Measurements from ENCODE around the gene RPL7L1. TPM values are rescaled to one million over a fixed set of nuclear protein-coding genes. Genes with fewer than 3 reads are reported as not detected.

RPL7L1 gene
- total and polyA plus RNA-seq, 2 of the 13 experiments (the other 11 are each of a cell fraction or from before 2014, with no cell fraction given): 51.6 to 179 TPM

DNA sequence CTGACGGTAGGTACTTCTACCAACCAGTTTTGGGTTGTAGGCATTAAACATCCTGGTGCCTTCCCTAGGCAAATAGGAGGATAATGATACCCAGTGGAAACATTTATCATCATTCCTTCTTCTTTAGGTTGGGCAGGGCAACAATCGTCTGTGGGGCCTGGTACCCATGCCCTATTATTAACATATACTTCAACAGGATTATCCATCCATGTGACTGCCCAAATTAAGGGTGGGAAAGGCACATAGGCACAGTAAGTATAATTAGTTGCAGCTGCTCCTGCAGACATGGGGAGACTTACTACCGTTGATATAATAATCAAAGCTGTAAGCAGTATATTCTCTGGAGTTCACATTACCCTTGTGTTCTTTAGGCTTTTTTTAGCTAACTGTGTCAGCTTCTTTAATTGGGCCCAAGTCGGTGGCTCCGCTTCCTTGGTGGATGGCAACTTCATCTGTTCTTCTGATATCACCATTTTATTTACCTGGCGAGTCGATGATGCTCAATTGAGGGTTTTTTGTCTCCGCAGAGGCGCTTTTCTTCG is 16.8 kb downstream of the RPL7L1 start:
- no peak overlapping the region for H2AFZ ChIP-seq (ENCODE audit: low read length)
- H3K27ac ChIP-seq (ENCODE audit: extremely low read length, insufficient read depth, low read length): no peak overlapping the region
- intact Hi-C loops (cut with micrococcal nuclease; ENCODE audit: unreplicated experiment) (no loop called here), in situ Hi-C loops (cut with HindIII; ENCODE audit: extremely low pct_ligation_motif_present, low pct_unique_long_range_greater_than_20kb) (no loop called here)
- H3K79me2 ChIP-seq (ENCODE audit: insufficient read depth, low read length): no peaks in the 10 kb centered on the region
- DNase-seq (ENCODE audit: low spot score) (no peak), ATAC-seq (no peak), FAIRE-seq (no peak)
- H3K27me3 ChIP-seq (ENCODE audit: control insufficient read depth in 1 of 2, insufficient read depth in 2 of 2, low read length in 2 of 2): no peaks in the 10 kb centered on the region
- TF ChIP-seq KDM5B (CRISPR knock-in tag; IDR thresholded peaks at IDR 0.05; ENCODE audit: borderline replicate concordance): no peak
- TF ChIP-seq RXRA (CRISPR knock-in tag; IDR thresholded peaks at IDR 0.05): no peak
- no peak for TF ChIP-seq ZSCAN20 (CRISPR knock-in tag; IDR thresholded peaks at IDR 0.05; ENCODE audit: borderline replicate concordance)
- TF ChIP-seq CBX1 (IDR thresholded peaks at IDR 0.05; ENCODE audit: low read depth): no peak
- TF ChIP-seq SOX6 (IDR thresholded peaks at IDR 0.05): no peak
- TF ChIP-seq SOX6 (CRISPR knock-in tag; IDR thresholded peaks at IDR 0.05): no peak
- no peak for TF ChIP-seq POGZ (CRISPR knock-in tag; IDR thresholded peaks at IDR 0.05)
- TF ChIP-seq GLI4 (CRISPR knock-in tag; IDR thresholded peaks at IDR 0.05; ENCODE audit: borderline replicate concordance): no peak
- no TSS peak for BruUV-seq (replicated peaks)
- WGBS (ENCODE audit: low lambda C conversion rate): 63% methylated on average over 10 of the region's 10 CpGs
- H3K4me1 ChIP-seq (ENCODE audit: insufficient read depth, low read length): peaks cover 35% of the 10 kb centered on the region
- no peaks in the 10 kb centered on the region for H4K20me1 ChIP-seq (ENCODE audit: insufficient read depth, low read length)
- H3K9ac ChIP-seq (ENCODE audit: insufficient read depth, low read depth, low read length): no peak overlapping the region
- H3K4me2 ChIP-seq (ENCODE audit: low read depth, low read length): no peak overlapping the region
- POLR2A ChIA-PET: interaction anchor here (1.5 to 2.7 kb wide), 2 partner anchors 17 to 33 kb away, joined by 3 to 10 read pairs; partner anchors contain the start of genes CNPY3 and RPL7L1
- H3K4me3 ChIP-seq (replicated peaks in 1 of 3; ENCODE audit: insufficient read depth in 1 of 3, low read depth in 2 of 3, low read length in 3 of 3): no peak overlapping the region
- H3K36me3 ChIP-seq (replicated peaks in 1 of 2; ENCODE audit: control insufficient read depth in 1 of 2, insufficient read depth in 2 of 2, low read length in 2 of 2): no peaks in the 10 kb centered on the region
- CTCF ChIA-PET (ENCODE audit: low intra/inter-chr PET ratio, low total read pairs): no interaction called here
- H3K9me3 ChIP-seq (ENCODE audit: low read length): no peaks in the 10 kb centered on the region

DNA sequence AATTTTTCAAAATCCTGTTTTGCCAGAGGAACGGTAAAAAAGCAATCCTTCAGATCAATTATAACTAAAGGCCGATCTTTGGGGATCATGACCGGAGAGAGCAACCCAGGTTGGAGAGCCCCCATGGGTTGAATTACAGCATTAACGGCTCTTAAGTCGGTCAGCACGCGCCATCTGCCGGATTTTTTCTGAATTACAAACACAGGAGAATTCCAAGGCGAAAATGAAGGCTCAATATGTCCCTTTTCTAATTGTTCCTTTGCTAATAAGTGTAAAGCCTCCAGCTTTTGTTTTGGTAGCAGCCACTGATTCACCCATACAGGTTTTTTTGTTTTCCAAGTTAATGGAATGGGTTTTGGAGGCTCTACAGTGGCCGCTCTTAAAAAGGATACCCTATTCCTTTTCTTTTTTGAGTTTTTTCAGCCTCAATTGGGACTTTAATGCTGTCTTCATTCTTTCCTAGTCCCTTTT is 19.5 kb downstream of the RPL7L1 start:
- Histone ChIP-seq H3K27ac (ENCODE audit: extremely low read length, insufficient read depth, low read length) (no peak overlapping the region), H3K4me3 (replicated peaks in 1 of 3; ENCODE audit: insufficient read depth in 1 of 3, low read depth in 2 of 3, low read length in 3 of 3) (no peak overlapping the region), H4K20me1 (ENCODE audit: insufficient read depth, low read length) (no peaks in the 10 kb centered on the region), H3K36me3 (replicated peaks in 1 of 2; ENCODE audit: control insufficient read depth in 1 of 2, insufficient read depth in 2 of 2, low read length in 2 of 2) (no peaks in the 10 kb centered on the region), H3K4me2 (ENCODE audit: low read depth, low read length) (no peak overlapping the region), H3K4me1 (ENCODE audit: insufficient read depth, low read length) (peaks cover 29% of the 10 kb centered on the region), H3K27me3 (ENCODE audit: control insufficient read depth in 1 of 2, insufficient read depth in 2 of 2, low read length in 2 of 2) (no peaks in the 10 kb centered on the region), H3K79me2 (ENCODE audit: insufficient read depth, low read length) (no peaks in the 10 kb centered on the region), H3K9ac (ENCODE audit: insufficient read depth, low read depth, low read length) (no peak overlapping the region), H3K9me3 (ENCODE audit: low read length) (no peaks in the 10 kb centered on the region), H2AFZ (ENCODE audit: low read length) (no peak overlapping the region)
- peak; percentile 74 for DNase-seq (ENCODE audit: low spot score)
- FAIRE-seq: peak; percentile 50
- WGBS (ENCODE audit: low lambda C conversion rate): 6% methylated on average over 10 of the region's 10 CpGs
- in situ Hi-C loops (cut with HindIII; ENCODE audit: extremely low pct_ligation_motif_present, low pct_unique_long_range_greater_than_20kb) (no loop called here), intact Hi-C loops (cut with micrococcal nuclease; ENCODE audit: unreplicated experiment) (loop anchor here (1.0 kb wide), 2 partner anchors 22 to 238 kb away; no protein-coding TSS in a partner anchor)
- no TSS peak for BruUV-seq (replicated peaks)
- CTCF ChIA-PET (ENCODE audit: low intra/inter-chr PET ratio, low total read pairs): interaction anchor here (1.0 to 2.5 kb wide), 2 partner anchors 172 to 238 kb away, joined by 5 to 15 read pairs; no protein-coding TSS in a partner anchor
- POLR2A ChIA-PET: no interaction called here
- no peak for ATAC-seq
- TF ChIP-seq YY1 (IDR thresholded peaks at IDR 0.05; ENCODE audit: insufficient read depth, insufficient replicate concordance, low read depth, low read length) (no peak), MTA3 (CRISPR knock-in tag; IDR thresholded peaks at IDR 0.05) (no peak), IRX3 (CRISPR knock-in tag; IDR thresholded peaks at IDR 0.05; ENCODE audit: borderline replicate concordance, low read depth) (no peak), SRY (CRISPR knock-in tag; IDR thresholded peaks at IDR 0.05) (no peak), ZNF430 (CRISPR knock-in tag; IDR thresholded peaks at IDR 0.05) (no peak), THAP11 (CRISPR knock-in tag; IDR thresholded peaks at IDR 0.05) (peak; percentile 29; the same call in 1 of the 2 replicates), MIXL1 (CRISPR knock-in tag; IDR thresholded peaks at IDR 0.05) (peak; percentile 22; the same call in 1 of the 2 replicates)
- TF ChIP-seq, protein P1, sequence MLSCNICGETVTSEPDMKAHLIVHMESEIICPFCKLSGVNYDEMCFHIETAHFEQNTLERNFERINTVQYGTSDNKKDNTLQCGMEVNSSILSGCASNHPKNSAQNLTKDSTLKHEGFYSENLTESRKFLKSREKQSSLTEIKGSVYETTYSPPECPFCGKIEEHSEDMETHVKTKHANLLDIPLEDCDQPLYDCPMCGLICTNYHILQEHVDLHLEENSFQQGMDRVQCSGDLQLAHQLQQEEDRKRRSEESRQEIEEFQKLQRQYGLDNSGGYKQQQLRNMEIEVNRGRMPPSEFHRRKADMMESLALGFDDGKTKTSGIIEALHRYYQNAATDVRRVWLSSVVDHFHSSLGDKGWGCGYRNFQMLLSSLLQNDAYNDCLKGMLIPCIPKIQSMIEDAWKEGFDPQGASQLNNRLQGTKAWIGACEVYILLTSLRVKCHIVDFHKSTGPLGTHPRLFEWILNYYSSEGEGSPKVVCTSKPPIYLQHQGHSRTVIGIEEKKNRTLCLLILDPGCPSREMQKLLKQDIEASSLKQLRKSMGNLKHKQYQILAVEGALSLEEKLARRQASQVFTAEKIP (CRISPR knock-in tag; IDR thresholded peaks at IDR 0.05; ENCODE audit: borderline replicate concordance): no peak
- TF ChIP-seq, protein P2, sequence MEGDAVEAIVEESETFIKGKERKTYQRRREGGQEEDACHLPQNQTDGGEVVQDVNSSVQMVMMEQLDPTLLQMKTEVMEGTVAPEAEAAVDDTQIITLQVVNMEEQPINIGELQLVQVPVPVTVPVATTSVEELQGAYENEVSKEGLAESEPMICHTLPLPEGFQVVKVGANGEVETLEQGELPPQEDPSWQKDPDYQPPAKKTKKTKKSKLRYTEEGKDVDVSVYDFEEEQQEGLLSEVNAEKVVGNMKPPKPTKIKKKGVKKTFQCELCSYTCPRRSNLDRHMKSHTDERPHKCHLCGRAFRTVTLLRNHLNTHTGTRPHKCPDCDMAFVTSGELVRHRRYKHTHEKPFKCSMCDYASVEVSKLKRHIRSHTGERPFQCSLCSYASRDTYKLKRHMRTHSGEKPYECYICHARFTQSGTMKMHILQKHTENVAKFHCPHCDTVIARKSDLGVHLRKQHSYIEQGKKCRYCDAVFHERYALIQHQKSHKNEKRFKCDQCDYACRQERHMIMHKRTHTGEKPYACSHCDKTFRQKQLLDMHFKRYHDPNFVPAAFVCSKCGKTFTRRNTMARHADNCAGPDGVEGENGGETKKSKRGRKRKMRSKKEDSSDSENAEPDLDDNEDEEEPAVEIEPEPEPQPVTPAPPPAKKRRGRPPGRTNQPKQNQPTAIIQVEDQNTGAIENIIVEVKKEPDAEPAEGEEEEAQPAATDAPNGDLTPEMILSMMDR (CRISPR knock-in tag; IDR thresholded peaks at IDR 0.05): peak; percentile 82
